IPS DF 6.9 (cell line): ENCODE measurements around the gene ZNF841.
"Not testable (repeated sequence)": the region's sequence is repeated elsewhere in the genome, so short reads cannot be mapped to it uniquely, and the experiment has no call there.

Experiments used
- DNase-seq: peaks from one replicate; pipeline ENCODE4 v3.0.0-alpha.2; 2013; ENCODE audit warnings: low read depth, low spot score
- H3K27ac ChIP-seq: one replicate; pipeline ENCODE4 v1.5.1; 2013; ENCODE audit warnings: low read length, control low read depth
- H3K27me3 ChIP-seq: 2 replicates; pipeline ENCODE4 v1.6.1; 2013; ENCODE audit warnings: mild to moderate bottlenecking, low read length; ENCODE audit not compliant: control insufficient read depth, insufficient read depth
- H3K36me3 ChIP-seq: 2 replicates; pipeline ENCODE4 v1.6.1; 2013; ENCODE audit warnings: low read length; ENCODE audit not compliant: control insufficient read depth, insufficient read depth
- H3K4me1 ChIP-seq: 2 replicates; pipeline ENCODE4 v1.6.1; 2013; ENCODE audit warnings: low read length; ENCODE audit not compliant: control insufficient read depth, insufficient read depth
- H3K4me3 ChIP-seq: 2 replicates; pipeline ENCODE4 v1.5.1; 2013; ENCODE audit warnings: mild to moderate bottlenecking, low read length
- H3K9me3 ChIP-seq: 2 replicates; pipeline ENCODE4 v1.6.1; 2013; ENCODE audit warnings: low read length, inconsistent platforms; ENCODE audit not compliant: control insufficient read depth, insufficient read depth
- WGBS: extraction: QIAGEN DNeasy Blood & Tissue Kit; methylation state at CpG from one replicate; pipeline ENCODE4 v1.1.7; 2013; ENCODE audit warnings: mixed read lengths, missing lambda C conversion rate; ENCODE audit not compliant: insufficient read length, insufficient coverage; 5-methylcytosine and 5-hydroxymethylcytosine counted together

ZNF841 gene

GRCh38 chr19:52028027-52028779, 67.4 kb downstream of the ZNF841 start, which contains the start of gene ZNF614:
TSS of gene ZNF614 (minus strand) at chr19:52028379. CDS start at chr19:52025745, 2,634 bp downstream.
- Histone ChIP-seq H3K27ac (no peak within 1 kb of the TSS), H3K4me1 (no peaks in the 10 kb centered on the region), H3K36me3 (peaks cover 6% of the 10 kb centered on the region; the same call in 1 of the 2 replicates), H3K4me3 (peak within 1 kb of the TSS; percentile 77), H3K9me3 (peaks cover 3% of the 10 kb centered on the region), H3K27me3 (no peaks in the 10 kb centered on the region; the same call in 1 of the 2 replicates)
- WGBS = no CpG with 5 or more reads among the region's 53 CpGs
- DNase-seq = peak; percentile 57

- not testable (repeated sequence) for H3K36me3 ChIP-seq, H3K9me3 ChIP-seq, DNase-seq, H3K4me3 ChIP-seq, H3K4me1 ChIP-seq, H3K27ac ChIP-seq, H3K27me3 ChIP-seq
- WGBS = no CpG with 5 or more reads among the region's 15 CpGs
Observed at GRCh38 chr19:52026255-52026990, 69.1 kb downstream of the ZNF841 start.

GRCh38 chr19:52024478-52024877, 71.1 kb downstream of the ZNF841 start:
- not testable (repeated sequence) for H3K36me3 ChIP-seq, H3K4me1 ChIP-seq, H3K9me3 ChIP-seq, H3K27me3 ChIP-seq, H3K4me3 ChIP-seq, H3K27ac ChIP-seq, DNase-seq
- no CpG with 5 or more reads among the region's 4 CpGs for WGBS

- no peaks in the 10 kb centered on the region for H3K4me1 ChIP-seq
- no peak overlapping the region for H3K4me3 ChIP-seq
- H3K27ac ChIP-seq = no peak overlapping the region
- DNase-seq = no peak
- peaks cover 9% of the 10 kb centered on the region; the same call in 1 of the 2 replicates for H3K36me3 ChIP-seq
- WGBS = no CpG with 5 or more reads among the region's 15 CpGs
- H3K27me3 ChIP-seq = no peaks in the 10 kb centered on the region; the same call in 1 of the 2 replicates
- no peaks in the 10 kb centered on the region for H3K9me3 ChIP-seq
Observed at GRCh38 chr19:52022193-52022592, 73.4 kb downstream of the ZNF841 start.

- no peaks in the 10 kb centered on the region for H3K9me3 ChIP-seq
Observed at GRCh38 chr19:52020506-52020905, 75.1 kb downstream of the ZNF841 start.

More at GRCh38 chr19:52020506-52020905, 75.1 kb downstream of the ZNF841 start:
- peaks cover 23% of the 10 kb centered on the region; the same call in 1 of the 2 replicates for H3K36me3 ChIP-seq
- no peak overlapping the region for H3K4me3 ChIP-seq
- WGBS = no CpG with 5 or more reads among the region's 4 CpGs
- H3K4me1 ChIP-seq = no peaks in the 10 kb centered on the region
- H3K27me3 ChIP-seq = no peaks in the 10 kb centered on the region; the same call in 1 of the 2 replicates
- DNase-seq = no peak
- H3K27ac ChIP-seq = no peak overlapping the region
